ENCODE results near the gene DDX1. TPM values are rescaled to one million over a fixed set of nuclear protein-coding genes. Genes with fewer than 3 reads are reported as not detected.

DDX1 gene
- total RNA-seq, 1 donor from 2014 or later: 48.1 TPM

GRCh38 chr2:15546297-15547098, 45.2 kb upstream of the DDX1 start:
- intact Hi-C loops (cut with DNase I): no loop called here
- TF ChIP-seq CTCF (IDR thresholded peaks at IDR 0.05) (no peak), POLR2A (IDR thresholded peaks at IDR 0.05) (no peak), POLR2AphosphoS5 (IDR thresholded peaks at IDR 0.05; ENCODE audit: insufficient read depth in 1 of 2, low read depth in 1 of 2) (no peak)

GRCh38 chr2:15547115-15547876, 44.4 kb upstream of the DDX1 start:
- TF ChIP-seq POLR2A (IDR thresholded peaks at IDR 0.05) (no peak), POLR2AphosphoS5 (IDR thresholded peaks at IDR 0.05; ENCODE audit: insufficient read depth in 1 of 2, low read depth in 1 of 2) (no peak), CTCF (IDR thresholded peaks at IDR 0.05) (no peak)
- H3K27ac ChIP-seq: no peak overlapping the region
- H3K4me1 ChIP-seq: no peaks in the 10 kb centered on the region
- intact Hi-C loops (cut with DNase I): no loop called here
- H3K9me3 ChIP-seq: no peaks in the 10 kb centered on the region
- H3K27me3 ChIP-seq: no peaks in the 10 kb centered on the region
- H3K36me3 ChIP-seq: no peaks in the 10 kb centered on the region
- no peak for DNase-seq (ENCODE audit: extremely low spot score in 2 of 2)
- H3K4me3 ChIP-seq: no peak overlapping the region

More at GRCh38 chr2:15546297-15547098, 45.2 kb upstream of the DDX1 start:
- H3K4me3 ChIP-seq: no peak overlapping the region
- no peaks in the 10 kb centered on the region for H3K9me3 ChIP-seq
- no peak for DNase-seq (ENCODE audit: extremely low spot score in 2 of 2)
- no peaks in the 10 kb centered on the region for H3K27me3 ChIP-seq
- no peaks in the 10 kb centered on the region for H3K4me1 ChIP-seq
- H3K36me3 ChIP-seq: no peaks in the 10 kb centered on the region
- H3K27ac ChIP-seq: no peak overlapping the region

- no peak for TF ChIP-seq POLR2A (IDR thresholded peaks at IDR 0.05)
- intact Hi-C loops (cut with DNase I): no loop called here
- Histone ChIP-seq H3K4me3 (no peak overlapping the region), H3K27me3 (no peaks in the 10 kb centered on the region), H3K36me3 (no peaks in the 10 kb centered on the region), H3K9me3 (no peaks in the 10 kb centered on the region), H3K27ac (no peak overlapping the region), H3K4me1 (no peaks in the 10 kb centered on the region)
- no peak for DNase-seq (ENCODE audit: extremely low spot score in 2 of 2)
Measured at GRCh38 chr2:15548974-15549373, 42.7 kb upstream of the DDX1 start.

GRCh38 chr2:15553519-15553918, 38.1 kb upstream of the DDX1 start:
- H3K36me3 ChIP-seq: no peaks in the 10 kb centered on the region
- intact Hi-C loops (cut with DNase I): no loop called here

GRCh38 chr2:15553951-15554350, 37.7 kb upstream of the DDX1 start:
- H3K36me3 ChIP-seq: no peaks in the 10 kb centered on the region
- intact Hi-C loops (cut with DNase I): no loop called here
- H3K4me1 ChIP-seq: peaks cover 8% of the 10 kb centered on the region
- H3K9me3 ChIP-seq: no peaks in the 10 kb centered on the region
- no peak overlapping the region for H3K27ac ChIP-seq
- TF ChIP-seq POLR2A (IDR thresholded peaks at IDR 0.05) (no peak), POLR2AphosphoS5 (IDR thresholded peaks at IDR 0.05; ENCODE audit: insufficient read depth in 1 of 2, low read depth in 1 of 2) (no peak), CTCF (IDR thresholded peaks at IDR 0.05) (no peak)
- H3K27me3 ChIP-seq: no peaks in the 10 kb centered on the region
- H3K4me3 ChIP-seq: no peak overlapping the region
- no peak for DNase-seq (ENCODE audit: extremely low spot score in 2 of 2)

More at GRCh38 chr2:15553519-15553918, 38.1 kb upstream of the DDX1 start:
- Histone ChIP-seq H3K4me3 (no peak overlapping the region), H3K27ac (no peak overlapping the region), H3K4me1 (peaks cover 4% of the 10 kb centered on the region), H3K9me3 (no peaks in the 10 kb centered on the region), H3K27me3 (no peaks in the 10 kb centered on the region)
- DNase-seq (ENCODE audit: extremely low spot score in 2 of 2): no peak
- TF ChIP-seq POLR2A (IDR thresholded peaks at IDR 0.05): no peak
- no peak for TF ChIP-seq CTCF (IDR thresholded peaks at IDR 0.05)
- no peak for TF ChIP-seq POLR2AphosphoS5 (IDR thresholded peaks at IDR 0.05; ENCODE audit: insufficient read depth in 1 of 2, low read depth in 1 of 2)
